PC-9 (cell line): ENCODE data around the gene TMEM161A.

Source experiments
- EZH2 ChIP-seq: fragments of 200-600 bp; sonication (generic); IDR thresholded peaks from 2 replicates; pipeline ENCODE4 v1.8.0; 2017; ENCODE audit warnings: antibody characterized with exemption, low read depth
- TF ChIP-seq, protein P1 (sequence below): fragments of 200-600 bp; sonication (generic); conservative IDR thresholded peaks from 2 replicates; pipeline ENCODE4 v1.6.1; 2017; ENCODE audit warnings: mixed run types, antibody characterized with exemption, mild to moderate bottlenecking, moderate library complexity

DNA sequence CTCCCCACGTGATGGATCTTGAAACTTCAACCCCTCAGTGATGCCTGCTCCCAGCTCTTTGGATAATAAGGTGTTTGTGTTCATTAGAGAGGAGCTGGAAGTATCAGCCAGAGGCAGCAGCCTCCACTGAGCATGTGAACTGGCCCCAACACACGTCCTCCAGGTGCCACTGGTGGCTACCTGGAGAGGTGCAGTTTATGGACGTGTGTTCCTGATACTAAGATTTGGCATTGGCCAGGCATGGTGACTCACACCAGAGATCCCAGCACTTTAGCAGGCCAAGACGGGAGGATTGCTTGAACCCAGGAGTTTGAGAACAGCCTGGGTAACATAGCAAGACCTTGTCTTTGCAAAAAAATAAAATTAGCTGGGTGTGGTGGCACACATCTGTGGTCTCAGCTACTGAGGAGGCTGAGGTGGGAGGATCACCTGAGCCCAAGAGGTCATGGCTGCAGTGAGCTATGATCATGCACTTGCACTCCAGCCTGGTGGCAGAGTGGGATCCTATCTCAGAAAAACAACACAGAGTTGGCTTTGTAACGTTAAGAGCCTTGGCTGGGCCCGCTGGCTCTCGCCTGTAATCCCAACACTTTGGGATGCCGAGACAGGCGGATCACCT lies 40.1 kb downstream of the TMEM161A start:
- TF ChIP-seq, protein P1, sequence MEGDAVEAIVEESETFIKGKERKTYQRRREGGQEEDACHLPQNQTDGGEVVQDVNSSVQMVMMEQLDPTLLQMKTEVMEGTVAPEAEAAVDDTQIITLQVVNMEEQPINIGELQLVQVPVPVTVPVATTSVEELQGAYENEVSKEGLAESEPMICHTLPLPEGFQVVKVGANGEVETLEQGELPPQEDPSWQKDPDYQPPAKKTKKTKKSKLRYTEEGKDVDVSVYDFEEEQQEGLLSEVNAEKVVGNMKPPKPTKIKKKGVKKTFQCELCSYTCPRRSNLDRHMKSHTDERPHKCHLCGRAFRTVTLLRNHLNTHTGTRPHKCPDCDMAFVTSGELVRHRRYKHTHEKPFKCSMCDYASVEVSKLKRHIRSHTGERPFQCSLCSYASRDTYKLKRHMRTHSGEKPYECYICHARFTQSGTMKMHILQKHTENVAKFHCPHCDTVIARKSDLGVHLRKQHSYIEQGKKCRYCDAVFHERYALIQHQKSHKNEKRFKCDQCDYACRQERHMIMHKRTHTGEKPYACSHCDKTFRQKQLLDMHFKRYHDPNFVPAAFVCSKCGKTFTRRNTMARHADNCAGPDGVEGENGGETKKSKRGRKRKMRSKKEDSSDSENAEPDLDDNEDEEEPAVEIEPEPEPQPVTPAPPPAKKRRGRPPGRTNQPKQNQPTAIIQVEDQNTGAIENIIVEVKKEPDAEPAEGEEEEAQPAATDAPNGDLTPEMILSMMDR = peak; percentile 46
- TF ChIP-seq EZH2 = no peak
